ENCODE measurements around the gene CPNE4.
"Not testable (repeated sequence)": the region's sequence is repeated elsewhere in the genome, so short reads cannot be mapped to it uniquely, and the experiment has no call there.

The CPNE4 gene

GRCh38 chr3:131957511-131957910 lies 77.3 kb downstream of the CPNE4 start:
- no peak for DNase-seq

GRCh38 chr3:131948806-131949205 lies 86.0 kb downstream of the CPNE4 start:
- DNase-seq, result no peak

GRCh38 chr3:131944676-131945075 lies 90.1 kb downstream of the CPNE4 start:
- DNase-seq, result no peak

- no peak for DNase-seq
Measured at GRCh38 chr3:131933665-131934064, 101.1 kb downstream of the CPNE4 start.

- DNase-seq, result no peak
Measured at GRCh38 chr3:131928593-131928992, 106.2 kb downstream of the CPNE4 start.

- no peak for DNase-seq
Measured at GRCh38 chr3:131925571-131925970, 109.2 kb downstream of the CPNE4 start.

GRCh38 chr3:131922356-131922755 lies 112.5 kb downstream of the CPNE4 start:
- no peak for DNase-seq

GRCh38 chr3:131917006-131917405 lies 117.8 kb downstream of the CPNE4 start:
- no peak for DNase-seq

GRCh38 chr3:131914090-131914691 lies 120.6 kb downstream of the CPNE4 start:
- DNase-seq, result no peak

- no peak for DNase-seq
Measured at GRCh38 chr3:131912255-131912654, 122.6 kb downstream of the CPNE4 start.

GRCh38 chr3:131907796-131908195 lies 127.0 kb downstream of the CPNE4 start:
- DNase-seq, result no peak

- no peak for DNase-seq
Measured at GRCh38 chr3:131903988-131904415, 130.8 kb downstream of the CPNE4 start.

- no peak for DNase-seq
Measured at GRCh38 chr3:131901686-131902085, 133.1 kb downstream of the CPNE4 start.

- no peak for DNase-seq
Measured at GRCh38 chr3:131900891-131901290, 133.9 kb downstream of the CPNE4 start.

- no peak for DNase-seq
Measured at GRCh38 chr3:131899021-131899420, 135.8 kb downstream of the CPNE4 start.

GRCh38 chr3:131898346-131898745 lies 136.5 kb downstream of the CPNE4 start:
- DNase-seq, result no peak

GRCh38 chr3:131896285-131896684 lies 138.5 kb downstream of the CPNE4 start:
- DNase-seq, result no peak

GRCh38 chr3:131895766-131896165 lies 139.0 kb downstream of the CPNE4 start:
- no peak for DNase-seq

- no peak for DNase-seq
Measured at GRCh38 chr3:131892331-131892730, 142.5 kb downstream of the CPNE4 start.

GRCh38 chr3:131885871-131886270 lies 148.9 kb downstream of the CPNE4 start:
- not testable (repeated sequence) for DNase-seq

GRCh38 chr3:131883711-131884407 lies 151.0 kb downstream of the CPNE4 start:
- DNase-seq, result no peak

- DNase-seq, result no peak
Measured at GRCh38 chr3:131883086-131883485, 151.7 kb downstream of the CPNE4 start.

GRCh38 chr3:131881777-131882176 lies 153.0 kb downstream of the CPNE4 start:
- no peak for DNase-seq

- DNase-seq, result no peak
Measured at GRCh38 chr3:131880948-131881347, 153.9 kb downstream of the CPNE4 start.

GRCh38 chr3:131868203-131868602 lies 166.6 kb downstream of the CPNE4 start:
- no peak for DNase-seq

Data from CD4-positive, alpha-beta T cell treated with Interleukin-17A for 1 hour (primary cell).